DMS114 treated with DMSO at 0.1 percent for 48 hours (cell line): ENCODE measurements around the gene FGF22.
"Not testable (repeated sequence)": the region's sequence is repeated elsewhere in the genome, so short reads cannot be mapped to it uniquely, and the experiment has no call there.

Experiments
- DNase-seq: peaks from one replicate; lab custom pipeline; 2025; ENCODE audit not compliant: unreplicated experiment; lab: John Stamatoyannopoulos, UW

FGF22 gene

GRCh38 chr19:639253-640160 is at the start of gene FGF22:
TSS of gene FGF22 (plus strand) at chr19:639879. CDS start at chr19:639926, 47 bp downstream.
- DNase-seq = no peak

DNA sequence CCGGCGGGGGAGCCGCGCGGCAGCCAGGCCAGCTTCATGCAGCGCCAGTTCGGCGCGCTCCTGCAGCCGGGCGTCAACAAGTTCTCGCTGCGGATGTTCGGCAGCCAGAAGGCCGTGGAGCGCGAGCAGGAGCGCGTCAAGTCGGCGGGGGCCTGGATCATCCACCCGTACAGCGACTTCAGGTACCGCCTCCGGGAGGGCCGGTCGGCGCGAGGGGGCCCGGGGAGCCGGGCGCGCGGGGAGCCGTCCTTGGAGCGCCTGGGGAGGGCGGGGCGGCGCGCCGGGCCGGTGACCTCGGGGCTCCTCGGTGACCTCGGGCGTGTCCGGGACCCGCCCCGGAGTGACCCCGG is 49.3 kb upstream of the FGF22 start:
- DNase-seq = no peak

GRCh38 chr19:590750-591098 is 49.0 kb upstream of the FGF22 start:
- DNase-seq = no peak

- no peak for DNase-seq
Observed at GRCh38 chr19:591099-591958, 48.4 kb upstream of the FGF22 start.

DNA sequence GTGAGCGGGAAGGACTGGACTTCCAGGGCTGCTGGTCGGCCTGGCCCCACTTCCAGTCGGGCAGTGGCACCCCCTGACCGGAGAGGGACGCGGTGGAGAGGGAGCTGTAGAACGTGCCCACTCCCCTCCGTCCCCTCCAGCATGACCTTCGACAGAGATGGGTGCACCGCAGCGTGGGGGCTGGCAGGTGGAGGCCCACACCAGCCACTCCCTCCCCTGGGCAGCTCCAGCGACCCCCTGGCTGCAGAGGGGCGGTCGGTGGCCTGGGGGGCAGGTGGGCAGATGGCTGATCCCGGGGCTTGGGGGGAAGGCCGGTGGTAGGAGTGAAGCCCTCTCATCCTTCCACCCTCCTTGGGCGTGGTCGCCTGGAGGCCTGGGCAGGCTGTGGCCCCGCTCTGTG is 47.6 kb upstream of the FGF22 start:
- no peak for DNase-seq

DNA sequence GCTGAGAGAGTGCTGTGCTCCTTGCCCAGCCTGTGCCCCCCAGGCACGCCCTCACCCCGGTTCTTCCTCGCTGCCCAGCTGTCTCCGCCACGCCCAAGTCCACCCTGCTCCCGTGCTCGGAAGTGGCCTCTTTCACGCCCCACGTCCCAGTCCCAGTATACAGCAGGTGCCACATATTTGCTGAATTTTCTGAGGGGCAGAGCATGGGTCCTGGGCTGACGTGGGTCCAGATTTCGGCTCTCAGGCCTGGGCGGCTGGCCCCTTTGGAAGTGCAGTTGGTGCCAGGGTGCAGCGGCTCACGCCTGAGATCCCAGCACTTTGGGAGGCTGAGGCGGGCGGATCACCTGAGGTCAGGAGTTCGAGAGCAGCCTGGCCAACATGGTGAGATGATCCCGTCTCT is 46.6 kb upstream of the FGF22 start:
- no peak for DNase-seq

DNA sequence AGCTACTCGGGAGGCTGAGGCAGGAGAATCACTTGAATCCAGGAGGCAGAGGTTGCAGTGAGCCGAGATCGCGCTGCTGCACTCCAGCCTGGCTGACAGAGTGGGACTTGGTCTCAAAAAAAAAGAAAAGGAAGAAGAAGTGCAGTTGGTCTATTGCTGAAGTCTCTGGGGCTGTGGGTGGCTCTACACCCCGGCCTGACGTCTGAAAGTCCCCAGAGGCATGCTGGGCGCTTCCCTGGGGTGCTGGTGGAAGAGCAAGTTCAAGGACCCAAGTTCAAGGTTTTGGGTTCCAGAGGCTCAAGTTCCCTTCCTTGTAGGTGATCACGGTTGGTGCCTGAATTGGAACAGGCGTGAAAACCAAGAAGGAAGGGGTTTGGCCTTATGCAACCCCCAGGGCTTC is 46.2 kb upstream of the FGF22 start:
- no peak for DNase-seq

DNA sequence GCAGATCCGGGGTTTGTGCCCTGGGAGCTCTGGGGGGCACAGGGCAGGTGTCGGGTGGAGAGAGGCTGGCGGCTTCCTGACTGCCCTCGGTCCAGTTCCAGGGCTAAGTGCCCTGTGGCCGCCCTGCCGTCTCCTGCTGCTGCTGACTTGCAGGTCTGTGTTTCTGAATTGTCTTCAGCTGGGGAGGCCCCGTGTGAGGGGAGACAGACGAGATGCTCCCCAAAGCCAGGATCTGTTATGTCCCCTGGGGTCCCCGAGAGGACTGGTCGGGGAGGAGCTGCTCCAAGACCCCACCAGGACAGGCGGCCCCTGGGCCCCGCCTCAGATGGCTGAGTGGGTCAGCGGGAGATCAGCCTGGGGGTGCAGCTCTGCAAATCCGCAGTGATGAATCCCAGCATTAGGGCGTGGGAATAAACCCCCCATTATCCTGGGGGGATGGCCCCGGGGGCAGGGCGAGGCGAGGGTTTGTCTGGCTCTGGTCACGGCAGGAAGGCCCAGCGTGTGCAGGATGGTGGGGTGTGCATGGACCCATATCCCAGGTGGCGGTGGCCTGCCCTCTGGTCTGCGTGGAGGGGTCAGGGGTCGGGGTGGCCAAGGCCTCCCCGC is 45.3 kb upstream of the FGF22 start:
- DNase-seq = no peak

GRCh38 chr19:595326-596262 is 44.1 kb upstream of the FGF22 start:
- DNase-seq = no peak

GRCh38 chr19:596263-596655 is 43.4 kb upstream of the FGF22 start:
- no peak for DNase-seq

GRCh38 chr19:597406-598315 is 42.0 kb upstream of the FGF22 start:
- DNase-seq = no peak

DNA sequence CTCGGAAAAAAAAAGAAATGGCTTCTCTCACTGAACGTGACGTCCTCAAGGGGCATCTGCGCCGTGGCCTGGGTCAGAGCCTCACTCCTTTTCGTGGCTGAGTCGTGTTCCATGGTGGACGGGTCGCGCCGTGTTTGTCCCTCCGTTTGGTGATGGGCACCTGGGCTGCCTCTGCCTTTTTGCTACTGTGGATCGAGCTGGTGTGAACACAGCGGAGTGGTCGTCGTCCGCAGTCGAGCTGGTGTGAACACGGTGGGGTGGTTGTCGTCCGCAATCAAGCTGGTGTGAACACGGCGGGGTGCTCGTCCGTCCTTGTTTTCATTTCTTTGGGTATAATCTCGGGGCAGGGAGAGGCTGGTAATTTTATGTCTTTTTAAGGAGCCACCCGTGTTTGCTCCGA is 38.4 kb upstream of the FGF22 start:
- no peak for DNase-seq

GRCh38 chr19:601790-602189 is 37.9 kb upstream of the FGF22 start:
- no peak for DNase-seq

DNA sequence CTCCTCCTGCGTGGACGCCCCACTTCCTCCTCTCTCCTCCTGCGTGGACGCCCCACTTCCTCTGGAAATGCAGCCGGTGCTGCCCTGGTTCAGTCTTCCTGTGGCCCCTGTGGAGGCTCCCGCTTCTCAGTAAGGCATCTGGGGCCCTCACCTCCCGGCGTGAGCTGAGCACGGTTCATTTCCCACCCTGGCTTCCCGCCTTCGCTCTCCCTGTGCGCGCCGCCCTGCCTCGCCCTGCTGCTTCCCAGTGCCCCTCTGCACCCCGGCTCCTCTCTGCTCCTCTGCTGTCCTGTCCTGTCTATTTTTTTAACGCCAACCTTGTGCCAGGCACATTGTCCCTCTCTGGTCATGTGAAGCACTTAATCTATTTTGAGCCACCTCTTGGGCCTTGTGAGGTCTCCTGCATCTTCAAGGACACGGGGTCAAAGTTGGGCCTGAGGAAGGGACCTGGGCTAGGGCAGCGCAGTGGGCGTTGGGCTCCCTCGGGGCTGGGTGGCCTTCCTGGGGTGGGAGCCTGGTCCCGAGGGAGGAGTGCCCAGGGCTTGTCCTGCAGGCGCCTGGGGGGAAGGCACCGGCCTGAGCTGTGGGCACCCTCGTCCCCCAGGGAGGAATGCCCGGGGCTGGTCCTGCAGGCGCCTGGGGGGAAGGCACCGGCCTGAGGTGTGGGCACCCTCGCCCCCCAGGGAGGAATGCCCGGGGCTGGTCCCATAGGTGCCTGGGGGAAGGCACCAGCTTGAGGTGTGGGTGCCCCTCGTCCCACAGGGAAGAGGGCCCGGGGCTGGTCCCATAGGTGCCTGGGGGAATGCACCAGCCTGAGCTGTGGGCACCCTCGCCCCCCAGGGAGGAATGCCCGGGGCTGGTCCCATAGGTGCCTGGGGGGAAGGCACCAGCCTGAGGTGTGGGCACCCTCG is 37.0 kb upstream of the FGF22 start:
- DNase-seq = no peak

DNA sequence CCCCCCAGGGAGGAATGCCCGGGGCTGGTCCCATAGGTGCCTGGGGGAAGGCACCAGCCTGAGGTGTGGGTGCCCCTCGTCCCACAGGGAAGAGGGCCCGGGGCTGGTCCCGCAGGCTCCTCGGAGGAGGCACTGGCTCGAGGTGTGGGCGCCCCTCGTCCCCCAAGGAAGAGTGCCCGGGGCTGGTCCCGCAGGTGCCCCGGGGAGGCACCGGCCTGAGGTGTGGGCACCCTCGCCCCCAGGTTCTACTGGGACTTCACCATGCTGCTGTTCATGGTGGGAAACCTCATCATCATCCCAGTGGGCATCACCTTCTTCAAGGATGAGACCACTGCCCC is 36.4 kb upstream of the FGF22 start:
- DNase-seq = not testable (repeated sequence)

- not testable (repeated sequence) for DNase-seq
Observed at GRCh38 chr19:603779-604178, 35.9 kb upstream of the FGF22 start.

DNA sequence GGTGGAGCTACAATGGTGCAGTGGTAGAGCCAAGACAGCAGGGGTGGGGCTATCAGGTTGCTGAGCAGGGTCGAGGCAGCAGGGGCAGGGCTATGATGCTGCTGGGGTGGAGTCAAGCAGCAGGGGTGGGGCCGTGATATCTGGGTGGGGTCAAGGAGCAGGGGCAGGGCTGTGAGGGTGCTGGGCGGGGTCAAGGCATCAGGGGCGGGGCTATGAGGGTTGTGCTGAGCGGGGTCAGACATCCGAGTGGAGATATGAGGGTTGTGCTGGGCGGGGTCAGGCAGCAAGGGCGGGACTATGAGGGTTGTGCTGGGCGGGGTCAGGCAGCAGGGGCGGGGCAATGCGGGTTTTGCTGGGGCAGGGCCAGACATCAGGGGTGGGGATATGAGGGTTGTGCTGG is 35.3 kb upstream of the FGF22 start:
- DNase-seq = no peak

GRCh38 chr19:605061-605971 is 34.4 kb upstream of the FGF22 start:
- not testable (repeated sequence) for DNase-seq
